Measurements from ENCODE around the gene WNT3A.

- TF ChIP-seq CTCF (IDR thresholded peaks at IDR 0.05) (no peak), POLR2A (IDR thresholded peaks at IDR 0.05) (no peak)
Observed at GRCh38 chr1:228106800-228107054, 99.9 kb downstream of the WNT3A start.
